OCI-LY7 (cell line): ENCODE data around the gene ATP6V1B1. TPM values are rescaled to one million over a fixed set of nuclear protein-coding genes. Genes with fewer than 3 reads are reported as not detected.

Source experiments
- BruUV-seq: library from RNA; stranded (reverse); fragments of 400-500 nt; replicated peaks from 2 replicates; lab custom pipeline; 2021; lab: Mats Ljungman, UMichigan
- CTCF ChIA-PET: fragments of 300-600 bp; sonication (Branson Sonifier 250); formaldehyde crosslinking; loops from one replicate; lab custom pipeline; 2022; ENCODE audit warnings: antibody characterized with exemption; ENCODE audit not compliant: unreplicated experiment; lab: Charles Lee
- POLR2A ChIA-PET: fragments of 300-600 bp; sonication (Branson Sonifier 250); formaldehyde crosslinking; loops from one replicate; lab custom pipeline; 2022; ENCODE audit warnings: antibody characterized with exemption; lab: Charles Lee
- DNase-seq: peaks from one replicate; pipeline ENCODE4 v3.0.0-alpha.2; 2015; ENCODE audit warnings: low spot score
- H2AFZ ChIP-seq: fragments of 200-600 bp; sonication (generic), shearing (Covaris generic); 2 replicates; pipeline ENCODE4 v1.6.1; 2014; ENCODE audit warnings: mild to moderate bottlenecking, antibody characterized with exemption, low read length, moderate library complexity
- H3K27ac ChIP-seq: fragments of 200-600 bp; sonication (generic); 2 replicates; pipeline ENCODE4 v1.5.1; 2014; ENCODE audit warnings: mixed run types, low read depth, mild to moderate bottlenecking, moderate library complexity, low read length, inconsistent platforms; ENCODE audit not compliant: poor library complexity, severe bottlenecking
- H3K36me3 ChIP-seq: fragments of 200-600 bp; sonication (generic); 2 replicates; pipeline ENCODE4 v1.6.1; 2014; ENCODE audit warnings: mild to moderate bottlenecking, antibody characterized with exemption, low read length, moderate library complexity, mixed read lengths; ENCODE audit not compliant: insufficient read depth
- H3K4me1 ChIP-seq: fragments of 200-600 bp; sonication (generic); 2 replicates; pipeline ENCODE4 v1.5.1; 2014; ENCODE audit warnings: mild to moderate bottlenecking, low read length; ENCODE audit not compliant: insufficient read depth, poor library complexity, severe bottlenecking
- H3K4me2 ChIP-seq: fragments of 200-600 bp; sonication (generic); 2 replicates; pipeline ENCODE4 v1.6.1; 2014; ENCODE audit warnings: mild to moderate bottlenecking, low read length
- H3K4me3 ChIP-seq: fragments of 200-600 bp; sonication (generic); 2 replicates; pipeline ENCODE4 v1.5.1; 2014; ENCODE audit warnings: mild to moderate bottlenecking, low read depth, low read length; ENCODE audit not compliant: poor library complexity, severe bottlenecking
- H3K79me2 ChIP-seq: fragments of 200-600 bp; sonication (generic); 2 replicates; pipeline ENCODE4 v1.6.1; 2016; ENCODE audit warnings: low read depth, mild to moderate bottlenecking, low read length, moderate library complexity, mixed read lengths; ENCODE audit not compliant: insufficient read depth
- H3K9me2 ChIP-seq: fragments of 200-600 bp; sonication (generic); 2 replicates; pipeline ENCODE4 v1.6.1; 2016; ENCODE audit warnings: mild to moderate bottlenecking, low read length, mixed read lengths; ENCODE audit not compliant: insufficient read depth
- H3K9me3 ChIP-seq: fragments of 200-600 bp; sonication (generic); 2 replicates; pipeline ENCODE4 v1.6.1; 2014; ENCODE audit warnings: mild to moderate bottlenecking, mixed run types, low read length, mixed read lengths
- H4K20me1 ChIP-seq: fragments of 200-600 bp; sonication (generic); 2 replicates; pipeline ENCODE4 v1.6.1; 2014; ENCODE audit warnings: mild to moderate bottlenecking, antibody characterized with exemption, low read length, moderate library complexity, mixed read lengths; ENCODE audit not compliant: insufficient read depth
- CTCF ChIP-seq: fragments of 200-600 bp; sonication (generic); conservative IDR thresholded peaks from 2 replicates; pipeline ENCODE4 v1.5.1; 2014; ENCODE audit warnings: mild to moderate bottlenecking, antibody characterized with exemption, low read length, moderate library complexity, mixed read lengths
- EZH2phosphoT487 ChIP-seq: fragments of 200-600 bp; sonication (generic); IDR thresholded peaks from 2 replicates; pipeline ENCODE4 v1.6.1; 2018; ENCODE audit warnings: low read depth, borderline replicate concordance, mild to moderate bottlenecking, mixed run types, antibody characterized with exemption, low read length, moderate library complexity, mixed read lengths
- intact Hi-C: fragments of 100-400 bp; cut with micrococcal nuclease; formaldehyde crosslinking; loops from one replicate; pipeline ENCODE4 v1.10.0; 2022; ENCODE audit not compliant: unreplicated experiment
- total RNA-seq, 2 experiments: library from RNA; depleted of rRNA in 1 of 2; stranded (reverse); fragments of >200 nt in 1 of 2; shearing (Covaris generic) in 1 of 2; gene quantifications; 2 replicates each; pipeline ENCODE4 v1.2.3, GENCODE V29; 2014 to 2022

The ATP6V1B1 gene
- total RNA-seq, 2 experiments from 2014 or later, result not detected

- Histone ChIP-seq H2AFZ (no peak overlapping the region), H3K27ac (no peak overlapping the region), H3K9me3 (no peaks in the 10 kb centered on the region), H3K9me2 (no peaks in the 10 kb centered on the region), H3K4me1 (no peaks in the 10 kb centered on the region), H3K36me3 (no peaks in the 10 kb centered on the region), H3K79me2 (no peaks in the 10 kb centered on the region), H4K20me1 (no peaks in the 10 kb centered on the region), H3K4me3 (no peak overlapping the region), H3K4me2 (no peak overlapping the region)
- DNase-seq, result no peak
- ChIA-PET POLR2A (no interaction called here), CTCF (no interaction called here)
- intact Hi-C loops, result no loop called here
- no peak for TF ChIP-seq CTCF
- TF ChIP-seq EZH2phosphoT487, result no peak
- BruUV-seq, result no TSS peak
Observed at GRCh38 chr2:70898363-70899240, 37.1 kb upstream of the ATP6V1B1 start.

GRCh38 chr2:70901227-70902066 is 34.3 kb upstream of the ATP6V1B1 start:
- POLR2A ChIA-PET, result interaction anchor here (0.6 kb wide), 1 partner anchor 640 kb away, joined by 3 read pairs; no protein-coding TSS in a partner anchor
- no peak for DNase-seq

More at GRCh38 chr2:70901227-70902066, 34.3 kb upstream of the ATP6V1B1 start:
- intact Hi-C loops, result no loop called here
- H3K4me1 ChIP-seq, result no peaks in the 10 kb centered on the region
- CTCF ChIA-PET, result no interaction called here
- no peak overlapping the region for H2AFZ ChIP-seq
- H3K4me3 ChIP-seq, result no peak overlapping the region
- TF ChIP-seq EZH2phosphoT487 (no peak), CTCF (no peak)
- no peak overlapping the region for H3K27ac ChIP-seq
- no peaks in the 10 kb centered on the region for H4K20me1 ChIP-seq
- no peaks in the 10 kb centered on the region for H3K36me3 ChIP-seq
- no peaks in the 10 kb centered on the region for H3K9me3 ChIP-seq
- no peaks in the 10 kb centered on the region for H3K9me2 ChIP-seq
- no TSS peak for BruUV-seq
- no peak overlapping the region for H3K4me2 ChIP-seq
- H3K79me2 ChIP-seq, result no peaks in the 10 kb centered on the region
